HepG2 (cell line): ENCODE measurements around the gene CSTB. TPM values are rescaled to one million over a fixed set of nuclear protein-coding genes. Genes with fewer than 3 reads are reported as not detected.
A peak's percentile ranks its signal among the peaks of the same experiment; 100 is the strongest.

Experiments used
- ETS1 ChIP-seq: sonication (generic); formaldehyde crosslinking; IDR thresholded peaks from 2 replicates; pipeline ENCODE4 v1.4.0; 2020; ENCODE audit warnings: missing genetic modification reagents
- HDAC6 ChIP-seq: fragments of 200-600 bp; sonication (generic); IDR thresholded peaks from 2 replicates; pipeline ENCODE4 v1.7.0; 2017; ENCODE audit warnings: mild to moderate bottlenecking, antibody characterized with exemption, low read length, low read depth
- HOXA9 ChIP-seq: sonication (generic); formaldehyde crosslinking; IDR thresholded peaks from 2 replicates; pipeline ENCODE4 v1.8.1; 2022; ENCODE audit warnings: missing genetic modification reagents, mild to moderate bottlenecking, moderate library complexity, borderline replicate concordance
- KDM5A ChIP-seq: fragments of 200-600 bp; sonication (generic); IDR thresholded peaks from 2 replicates; pipeline ENCODE4 v1.7.0; 2018; ENCODE audit warnings: antibody characterized with exemption, mild to moderate bottlenecking, low read length, borderline replicate concordance
- MED8 ChIP-seq: sonication (generic); formaldehyde crosslinking; IDR thresholded peaks from 2 replicates; pipeline ENCODE4 v1.8.1; 2023; ENCODE audit warnings: mild to moderate bottlenecking, missing genetic modification reagents; ENCODE audit not compliant: insufficient replicate concordance
- MEIS1 ChIP-seq: sonication (generic); formaldehyde crosslinking; IDR thresholded peaks from 2 replicates; pipeline ENCODE4 v1.9.0; 2021; ENCODE audit warnings: mild to moderate bottlenecking, missing genetic modification reagents, moderate library complexity, borderline replicate concordance
- PHF8 ChIP-seq: sonication (generic); formaldehyde crosslinking; IDR thresholded peaks from 2 replicates; pipeline ENCODE4 v1.5.0; 2020; ENCODE audit warnings: missing genetic modification reagents
- RBM39 ChIP-seq: fragments of 200-400 bp; formaldehyde crosslinking; IDR thresholded peaks from one replicate; pipeline ENCODE4 v1.6.1; 2018; ENCODE audit warnings: antibody characterized with exemption, mild to moderate bottlenecking, low read depth, low read length; ENCODE audit not compliant: poor library complexity, severe bottlenecking
- SOX5 ChIP-seq: IDR thresholded peaks from 2 replicates; pipeline ENCODE4 v1.6.1; 2016; ENCODE audit warnings: borderline replicate concordance
- TFDP2 ChIP-seq: sonication (generic); formaldehyde crosslinking; IDR thresholded peaks from 2 replicates; pipeline ENCODE4 v1.4.0; 2020; ENCODE audit warnings: missing genetic modification reagents
- ZBTB4 ChIP-seq: sonication (generic); formaldehyde crosslinking; IDR thresholded peaks from 2 replicates; pipeline ENCODE4 v1.4.0; 2020; ENCODE audit warnings: missing genetic modification reagents, mild to moderate bottlenecking, borderline replicate concordance
- ZC3H13 ChIP-seq: sonication (generic); formaldehyde crosslinking; IDR thresholded peaks from 2 replicates; pipeline ENCODE4 v1.8.1; 2023; ENCODE audit warnings: mild to moderate bottlenecking, missing genetic modification reagents, moderate library complexity
- ZGPAT ChIP-seq: IDR thresholded peaks from 2 replicates; pipeline ENCODE4 v1.6.1; 2016; ENCODE audit warnings: mild to moderate bottlenecking
- ZNF335 ChIP-seq: sonication (generic); formaldehyde crosslinking; IDR thresholded peaks from 2 replicates; pipeline ENCODE4 v1.4.0; 2020; ENCODE audit warnings: missing genetic modification reagents
- ZNF367 ChIP-seq: sonication (generic); formaldehyde crosslinking; IDR thresholded peaks from 2 replicates; pipeline ENCODE4 v1.4.0; 2020; ENCODE audit warnings: missing genetic modification reagents, borderline replicate concordance
- ZNF468 ChIP-seq: sonication (generic); formaldehyde crosslinking; IDR thresholded peaks from 2 replicates; pipeline ENCODE4 v1.8.0; 2022; ENCODE audit warnings: mild to moderate bottlenecking, moderate library complexity, missing genetic modification reagents
- ZNF512 ChIP-seq: sonication (generic); formaldehyde crosslinking; IDR thresholded peaks from 2 replicates; pipeline ENCODE4 v1.4.0; 2020; ENCODE audit warnings: mild to moderate bottlenecking, missing genetic modification reagents
- ZNF598 ChIP-seq: sonication (generic); formaldehyde crosslinking; IDR thresholded peaks from 2 replicates; pipeline ENCODE4 v1.5.1; 2020; ENCODE audit warnings: mild to moderate bottlenecking, missing genetic modification reagents, borderline replicate concordance
- ZNF816 ChIP-seq: sonication (generic); formaldehyde crosslinking; IDR thresholded peaks from 2 replicates; pipeline ENCODE4 v1.8.0; 2022; ENCODE audit warnings: missing genetic modification reagents, mild to moderate bottlenecking, borderline replicate concordance
- ZNF883 ChIP-seq: sonication (generic); formaldehyde crosslinking; IDR thresholded peaks from 2 replicates; pipeline ENCODE4 v1.5.1; 2020; ENCODE audit warnings: mild to moderate bottlenecking, missing genetic modification reagents; ENCODE audit errors: not compliant biosample characterization
- polyA plus RNA-seq, 8 experiments: library from polyadenylated mRNA; depleted of rRNA in 3 of 8; stranded (reverse) in 7 of 8; unstranded in 1 of 8; fragments of >200 nt; fragmentation: Illumina TruSeq in 4 of 8; extraction: Trizol in 4 of 8; gene quantifications; 2 replicates each; pipeline versions ENCODE4 v1.2.1 to v1.2.3, GENCODE V29; 2011 to 2016; ENCODE audit warnings: low read depth in 4 of 8, missing spikeins in 1 of 8, mixed read lengths in 1 of 8; ENCODE audit not compliant: insufficient read depth in 1 of 8
- total RNA-seq, 5 experiments: library from RNA; depleted of rRNA; stranded (reverse); fragments of >200 nt; fragmentation: Illumina TruSeq; extraction: Trizol; gene quantifications; 2 replicates each; pipeline ENCODE4 v1.2.3, GENCODE V29; 2016; ENCODE audit warnings: low read depth in 1 of 5

CSTB gene
- total and polyA plus RNA-seq, 2 of the 13 experiments (the other 11 are each of a cell fraction or from before 2014, with no cell fraction given), result 11.7 to 94.1 TPM

GRCh38 chr21:43766734-43767497 lies 9.2 kb downstream of the CSTB start (continued):
- TF ChIP-seq ZBTB4 (CRISPR knock-in tag), result no peak
- TF ChIP-seq SOX5, result no peak
- TF ChIP-seq ZNF598 (CRISPR knock-in tag), result peak; percentile 29; the same call in 1 of the 2 replicates
- TF ChIP-seq ZGPAT (CRISPR knock-in tag), result no peak
- TF ChIP-seq TFDP2 (CRISPR knock-in tag), result no peak
- no peak for TF ChIP-seq ZNF335
- no peak for TF ChIP-seq ZNF468
- TF ChIP-seq ZNF512, result no peak
- no peak for TF ChIP-seq ETS1 (CRISPR knock-in tag)
- TF ChIP-seq MEIS1, result 0 out of 2 replicates have a peak, but pooled peaks have one; percentile 42
- TF ChIP-seq ZNF816 (CRISPR knock-in tag), result no peak
- TF ChIP-seq RBM39, result peak; percentile 34
- no peak for TF ChIP-seq ZNF367
- TF ChIP-seq HOXA9 (CRISPR knock-in tag), result 0 out of 2 replicates have a peak, but pooled peaks have one; percentile 41
- peak; percentile 40 for TF ChIP-seq ZNF883 (CRISPR knock-in tag)
- TF ChIP-seq PHF8 (CRISPR knock-in tag), result no peak
- no peak for TF ChIP-seq KDM5A
- TF ChIP-seq HDAC6, result no peak
- TF ChIP-seq ZC3H13 (CRISPR knock-in tag), result peak; percentile 88
- no peak for TF ChIP-seq MED8 (CRISPR knock-in tag)
